HG03571 (cell line): Measurements from ENCODE around the gene CCNYL1.

Experiments
- ATAC-seq: cut with Tn5 transposase; IDR thresholded peaks from one replicate; pipeline ENCODE4 v1.9.1; 2021; ENCODE audit not compliant: unreplicated experiment

The CCNYL1 gene

GRCh38 chr2:207784898-207785297, 73.5 kb downstream of the CCNYL1 start:
- ATAC-seq, result no peak

DNA sequence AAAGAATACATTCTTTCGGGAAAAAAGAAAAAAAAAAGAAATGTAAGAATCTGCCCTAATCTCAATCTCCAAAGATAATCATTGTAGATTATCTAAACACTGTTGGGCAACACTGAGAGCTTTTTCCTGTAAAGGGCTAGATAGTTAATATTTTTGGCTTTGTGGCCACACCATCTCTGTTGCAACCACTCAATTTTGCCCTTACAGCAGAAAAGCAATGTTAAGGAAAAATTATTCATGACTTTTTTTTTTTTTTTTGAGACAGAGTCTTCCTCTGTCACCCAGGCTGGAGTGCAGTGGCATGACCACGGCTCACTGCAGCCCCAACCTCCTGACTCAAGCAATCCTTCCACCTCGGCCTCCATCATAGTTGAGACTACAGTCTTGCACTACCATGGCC, 75.6 kb downstream of the CCNYL1 start:
- ATAC-seq, result no peak

DNA sequence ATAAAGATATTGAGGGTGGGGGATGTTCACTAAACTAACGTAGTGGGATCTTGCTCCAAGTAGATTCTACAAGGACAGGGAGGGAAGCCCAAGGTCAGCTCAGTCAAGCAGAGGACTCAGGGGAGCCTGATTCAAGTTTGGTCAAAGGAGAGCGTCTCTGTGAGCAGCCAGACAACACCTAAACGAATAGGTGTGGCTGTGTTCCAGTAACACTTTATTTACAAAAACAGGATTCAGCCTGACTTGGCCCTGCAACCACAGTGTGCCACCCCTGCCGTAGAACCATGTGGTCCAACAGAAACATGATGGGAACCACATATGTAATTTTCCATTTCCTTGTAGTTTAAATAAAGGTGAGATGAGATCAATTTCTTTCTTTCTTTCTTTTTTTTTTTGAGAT, 76.4 kb downstream of the CCNYL1 start:
- ATAC-seq, result no peak

- ATAC-seq, result no peak
Observed at GRCh38 chr2:207790898-207791297, 79.5 kb downstream of the CCNYL1 start.

DNA sequence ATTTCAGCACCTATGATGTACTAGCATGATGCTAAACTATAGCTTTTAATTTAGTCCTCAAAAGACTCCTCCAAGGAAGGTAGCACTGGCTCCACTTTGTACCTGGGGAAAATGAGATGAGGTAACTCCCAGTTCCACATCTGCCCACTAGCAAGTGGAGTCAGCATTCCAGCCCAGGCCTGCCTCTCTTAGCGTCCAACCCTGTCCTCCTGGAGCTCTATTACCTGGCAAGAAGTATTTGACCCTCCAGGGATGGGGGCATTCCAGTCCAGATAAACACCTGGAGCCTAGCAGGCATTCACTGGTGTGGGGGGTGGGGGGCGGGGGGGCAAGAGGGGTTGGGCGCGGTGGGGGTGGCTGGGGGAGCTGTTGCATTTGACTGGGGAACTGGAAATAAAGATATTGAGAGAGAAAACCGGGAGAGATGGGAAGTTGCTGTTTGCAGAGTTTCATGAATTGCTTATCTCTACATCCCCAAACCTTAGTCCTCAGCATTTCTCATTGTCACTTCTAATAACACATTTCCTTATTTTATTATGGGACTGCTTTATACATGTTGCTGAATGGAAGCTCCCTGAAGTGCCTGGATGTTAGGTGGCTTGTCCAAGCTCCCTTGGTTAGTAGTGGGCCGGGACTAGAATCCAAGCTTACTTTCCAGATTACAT, 80.3 kb downstream of the CCNYL1 start:
- ATAC-seq, result no peak

DNA sequence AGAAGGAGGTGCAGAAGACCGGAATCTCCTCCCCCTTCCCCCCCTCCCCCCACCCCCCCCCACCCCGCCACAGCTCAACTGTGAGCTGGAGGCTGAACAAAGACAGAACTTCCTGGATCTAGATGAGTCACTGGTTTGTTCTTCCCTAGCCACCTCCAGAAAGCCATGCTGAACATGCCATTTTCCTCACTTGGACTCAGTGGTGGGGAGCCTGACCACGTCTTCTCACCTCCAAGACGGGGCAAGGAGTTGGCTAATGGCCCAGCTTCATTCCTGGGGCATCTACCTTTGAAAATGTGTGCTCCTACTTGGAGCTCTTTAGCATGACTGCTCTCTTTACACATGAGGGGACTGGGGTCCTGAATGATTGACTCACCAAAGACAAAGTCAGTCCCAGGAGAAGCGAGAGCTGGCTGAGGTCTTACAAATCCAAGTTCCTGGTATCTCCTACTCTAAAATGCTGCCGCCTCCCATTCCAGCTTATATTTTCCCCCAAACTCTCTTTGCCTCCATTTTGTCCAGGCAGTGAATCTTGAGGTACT, 80.9 kb downstream of the CCNYL1 start:
- ATAC-seq, result no peak

GRCh38 chr2:207796585-207797350, 85.3 kb downstream of the CCNYL1 start:
- no peak for ATAC-seq

DNA sequence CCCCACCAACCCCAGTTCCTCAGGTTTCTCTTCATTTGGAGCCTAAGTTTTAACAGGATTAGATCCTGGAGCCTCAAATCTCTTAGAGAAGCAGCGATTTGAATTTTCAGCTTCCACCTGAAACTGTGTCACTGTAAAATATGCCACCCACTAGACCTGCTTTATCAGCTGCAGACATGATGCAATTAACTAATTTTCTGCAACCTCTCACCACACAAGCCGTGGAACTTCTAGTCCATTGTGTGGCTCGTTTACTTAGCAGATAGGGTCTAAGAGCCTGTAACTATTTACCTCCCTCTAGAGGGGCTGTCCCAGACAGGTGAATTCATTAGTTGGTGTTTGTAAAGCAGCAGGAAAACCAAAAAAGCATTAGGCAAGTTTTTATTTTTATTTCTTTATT, 89.8 kb downstream of the CCNYL1 start:
- ATAC-seq, result no peak

DNA sequence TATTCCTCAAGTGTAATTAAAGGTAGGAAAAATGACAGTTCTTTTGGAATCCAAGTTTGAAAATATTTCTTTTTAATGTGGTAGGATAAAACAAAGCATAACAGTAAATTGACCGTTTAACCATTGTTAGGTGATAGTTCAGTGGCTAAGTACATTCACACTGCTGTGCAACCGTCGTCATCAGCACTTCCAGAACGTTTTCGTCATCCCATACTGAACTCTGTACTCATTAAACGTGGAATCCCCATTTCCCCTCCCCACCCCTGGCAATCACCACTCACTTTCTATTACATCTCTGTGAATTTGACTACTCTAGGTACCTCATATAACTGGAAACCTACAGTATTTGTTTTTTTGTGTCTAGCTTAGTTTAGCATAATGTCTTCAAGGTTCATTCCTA, 91.2 kb downstream of the CCNYL1 start:
- ATAC-seq, result no peak
